Stimulated activated CD4-positive, alpha-beta T cell treated with anti-CD3 and anti-CD28 coated beads, Interleukin-2, amount 100 ng/mL, for 24 hours (primary cell): Measurements from ENCODE around the gene SCIN.

Source experiments
- DNase-seq, 2 donors: peaks; one replicate each; pipeline ENCODE4 v3.0.0-alpha.2; 2020

Gene SCIN

GRCh38 chr7:12569673-12570072, 847 bp upstream of the SCIN start:
- no peak for DNase-seq

GRCh38 chr7:12570168-12570533, 369 bp upstream of the SCIN start:
- DNase-seq: no peak

- DNase-seq: no peak
These were observed 1.2 kb downstream of the SCIN start for GRCh38 chr7:12571691-12572090.

- DNase-seq: no peak
These were observed 2.5 kb downstream of the SCIN start for GRCh38 chr7:12572941-12573575.

GRCh38 chr7:12573885-12574284, 3.4 kb downstream of the SCIN start:
- no peak for DNase-seq

- DNase-seq: no peak
These were observed 8.6 kb downstream of the SCIN start for GRCh38 chr7:12578930-12579640.

- DNase-seq: no peak
These were observed 11.4 kb downstream of the SCIN start for GRCh38 chr7:12581897-12582296.

GRCh38 chr7:12582362-12582761, 11.8 kb downstream of the SCIN start:
- no peak for DNase-seq

- no peak for DNase-seq
These were observed 12.7 kb downstream of the SCIN start for GRCh38 chr7:12583176-12583575.

GRCh38 chr7:12583922-12584321, 13.4 kb downstream of the SCIN start:
- no peak for DNase-seq

- no peak for DNase-seq
These were observed 14.4 kb downstream of the SCIN start for GRCh38 chr7:12584930-12585329.

- no peak for DNase-seq
These were observed 15.8 kb downstream of the SCIN start for GRCh38 chr7:12586271-12586670.

- no peak for DNase-seq
These were observed 17.9 kb downstream of the SCIN start for GRCh38 chr7:12588259-12588904.

- no peak for DNase-seq
These were observed 20.0 kb downstream of the SCIN start for GRCh38 chr7:12590559-12590958.

GRCh38 chr7:12594122-12594897, 23.8 kb downstream of the SCIN start:
- no peak for DNase-seq

GRCh38 chr7:12595148-12595547, 24.6 kb downstream of the SCIN start:
- no peak for DNase-seq

- no peak for DNase-seq
These were observed 25.8 kb downstream of the SCIN start for GRCh38 chr7:12596225-12596790.

GRCh38 chr7:12601302-12601869, 30.9 kb downstream of the SCIN start:
- no peak for DNase-seq

- no peak for DNase-seq
These were observed 36.6 kb downstream of the SCIN start for GRCh38 chr7:12607134-12607533.

- DNase-seq: no peak
These were observed 39.0 kb downstream of the SCIN start for GRCh38 chr7:12609561-12609960.

- DNase-seq: no peak
These were observed 40.4 kb downstream of the SCIN start for GRCh38 chr7:12610899-12611298.

GRCh38 chr7:12612622-12613021, 42.1 kb downstream of the SCIN start:
- DNase-seq: no peak
